RPMI8226 (cell line): ENCODE data around the gene GARNL3.

ENCODE experiments used
- DNase-seq: peaks from one replicate; pipeline ENCODE4 v3.0.0-alpha.2; 2015

GARNL3 gene

GRCh38 chr9:127314911-127315310 lies 50.3 kb downstream of the GARNL3 start:
- DNase-seq: no peak

- DNase-seq: no peak
Measured at GRCh38 chr9:127316586-127317323, 52.2 kb downstream of the GARNL3 start.

GRCh38 chr9:127318651-127319167 lies 54.1 kb downstream of the GARNL3 start:
- no peak for DNase-seq

- DNase-seq: no peak
Measured at GRCh38 chr9:127319366-127320114, 55.0 kb downstream of the GARNL3 start.

- DNase-seq: no peak
Measured at GRCh38 chr9:127320115-127320378, 55.5 kb downstream of the GARNL3 start.

GRCh38 chr9:127323393-127323792 lies 58.8 kb downstream of the GARNL3 start:
- DNase-seq: no peak

- DNase-seq: no peak
Measured at GRCh38 chr9:127330501-127330900, 65.9 kb downstream of the GARNL3 start.

GRCh38 chr9:127333221-127334064 lies 68.9 kb downstream of the GARNL3 start:
- no peak for DNase-seq

- no peak for DNase-seq
Measured at GRCh38 chr9:127334725-127335124, 70.2 kb downstream of the GARNL3 start.

GRCh38 chr9:127336086-127336485 lies 71.5 kb downstream of the GARNL3 start:
- no peak for DNase-seq

- DNase-seq: no peak
Measured at GRCh38 chr9:127336506-127337352, 72.2 kb downstream of the GARNL3 start.

GRCh38 chr9:127340721-127341120 lies 76.1 kb downstream of the GARNL3 start:
- DNase-seq: no peak

- no peak for DNase-seq
Measured at GRCh38 chr9:127341152-127341551, 76.6 kb downstream of the GARNL3 start.

- DNase-seq: no peak
Measured at GRCh38 chr9:127344368-127345000, 79.9 kb downstream of the GARNL3 start.

GRCh38 chr9:127345566-127345965 lies 81.0 kb downstream of the GARNL3 start:
- no peak for DNase-seq

- no peak for DNase-seq
Measured at GRCh38 chr9:127346584-127346983, 82.0 kb downstream of the GARNL3 start.

GRCh38 chr9:127347831-127348776 lies 83.5 kb downstream of the GARNL3 start:
- peak; percentile 22 for DNase-seq

- no peak for DNase-seq
Measured at GRCh38 chr9:127349483-127350113, 85.0 kb downstream of the GARNL3 start.

- DNase-seq: no peak
Measured at GRCh38 chr9:127351182-127352166, 86.9 kb downstream of the GARNL3 start.
